ENCODE results near the gene NRSN2. TPM values are rescaled to one million over a fixed set of nuclear protein-coding genes. Genes with fewer than 3 reads are reported as not detected.
"Not testable (repeated sequence)": the region's sequence is repeated elsewhere in the genome, so short reads cannot be mapped to it uniquely, and the experiment has no call there.

NRSN2 gene
- total and polyA plus RNA-seq, 7 donors, result 1.6 to 5.0 (median 3.4) TPM

DNA sequence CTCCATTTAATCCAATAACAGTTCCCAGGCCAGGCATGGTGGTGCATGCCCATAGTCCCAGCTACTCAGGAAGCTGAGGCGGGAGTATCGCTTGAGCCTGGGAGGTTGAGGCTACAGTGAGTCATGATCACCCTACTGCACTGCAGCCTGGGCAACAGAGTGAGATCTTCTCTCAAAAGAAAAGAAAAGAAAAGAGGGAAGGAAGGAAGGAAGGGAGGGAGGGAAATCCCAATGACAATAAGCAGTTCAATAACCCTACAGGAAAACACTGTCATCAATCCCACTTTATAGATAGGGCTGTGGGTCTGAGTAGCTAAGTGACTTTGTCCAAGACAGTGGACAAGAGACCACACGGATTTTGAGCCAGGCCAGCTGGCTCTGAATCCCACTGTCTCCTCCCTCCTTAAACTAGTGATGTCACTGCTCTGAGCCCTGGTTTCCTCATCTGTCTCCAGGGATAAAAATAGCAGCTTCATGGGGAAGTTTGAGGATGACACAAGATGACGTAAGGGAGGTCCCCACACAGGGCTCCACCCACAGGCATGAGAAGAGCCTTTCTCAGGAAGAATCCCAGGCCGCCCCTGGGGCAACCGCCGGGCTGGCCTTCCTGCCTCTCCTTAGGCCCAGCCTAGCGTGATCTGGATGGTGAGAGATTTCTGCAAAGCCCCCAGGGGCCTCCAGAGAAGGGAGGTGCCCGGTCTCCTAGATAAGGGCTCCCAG, 26.4 kb downstream of the NRSN2 start:
- H3K27ac ChIP-seq, result no peak overlapping the region
- WGBS, 3 donors, result 67 to 70% (median 70%) methylated on average over 9 of the region's 9 CpGs

DNA sequence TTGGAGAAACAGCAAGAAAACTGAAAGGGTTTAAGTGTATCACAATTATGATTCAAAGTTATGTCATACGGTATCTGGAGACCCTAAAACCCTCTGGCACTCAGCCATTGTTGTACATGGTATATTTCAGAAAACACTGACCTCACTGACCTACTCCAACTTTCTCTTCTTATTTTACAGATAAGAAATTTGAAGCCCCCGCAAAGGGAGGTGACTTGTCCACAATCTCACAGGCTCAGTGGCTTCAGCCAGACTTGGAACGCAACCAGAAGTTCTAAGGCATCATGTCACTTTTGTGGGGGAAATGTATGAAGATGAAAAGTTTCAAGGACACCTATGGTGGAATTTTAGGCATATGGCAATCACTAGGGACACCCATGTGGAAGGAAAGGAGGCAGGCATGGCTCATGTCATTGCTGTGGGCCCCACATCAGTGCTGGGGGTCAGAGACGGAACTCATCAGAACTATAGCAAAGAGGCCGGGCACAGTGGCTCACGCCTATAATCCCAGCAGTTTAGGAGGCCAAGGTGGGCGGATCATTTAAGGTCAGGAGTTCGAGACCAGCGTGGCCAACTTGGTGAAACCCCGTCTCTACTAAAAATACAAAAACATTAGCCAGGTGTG, 28.5 kb downstream of the NRSN2 start:
- Histone ChIP-seq H3K36me3 (ENCODE audit: insufficient read depth in 1 of 2, low read depth in 1 of 2) (no peaks in the 10 kb centered on the region), H3K4me1 (peaks cover 22% of the 10 kb centered on the region), H3K4me3 (no peak overlapping the region), H3K27me3 (ENCODE audit: insufficient read depth in 3 of 3, low read length in 2 of 3) (peaks cover 0 to 12% (median 0%) of the 10 kb centered on the region in 3 donors), H3K9me3 (no peaks in the 10 kb centered on the region), H3K27ac (no peak overlapping the region)
- TF ChIP-seq, protein P1, sequence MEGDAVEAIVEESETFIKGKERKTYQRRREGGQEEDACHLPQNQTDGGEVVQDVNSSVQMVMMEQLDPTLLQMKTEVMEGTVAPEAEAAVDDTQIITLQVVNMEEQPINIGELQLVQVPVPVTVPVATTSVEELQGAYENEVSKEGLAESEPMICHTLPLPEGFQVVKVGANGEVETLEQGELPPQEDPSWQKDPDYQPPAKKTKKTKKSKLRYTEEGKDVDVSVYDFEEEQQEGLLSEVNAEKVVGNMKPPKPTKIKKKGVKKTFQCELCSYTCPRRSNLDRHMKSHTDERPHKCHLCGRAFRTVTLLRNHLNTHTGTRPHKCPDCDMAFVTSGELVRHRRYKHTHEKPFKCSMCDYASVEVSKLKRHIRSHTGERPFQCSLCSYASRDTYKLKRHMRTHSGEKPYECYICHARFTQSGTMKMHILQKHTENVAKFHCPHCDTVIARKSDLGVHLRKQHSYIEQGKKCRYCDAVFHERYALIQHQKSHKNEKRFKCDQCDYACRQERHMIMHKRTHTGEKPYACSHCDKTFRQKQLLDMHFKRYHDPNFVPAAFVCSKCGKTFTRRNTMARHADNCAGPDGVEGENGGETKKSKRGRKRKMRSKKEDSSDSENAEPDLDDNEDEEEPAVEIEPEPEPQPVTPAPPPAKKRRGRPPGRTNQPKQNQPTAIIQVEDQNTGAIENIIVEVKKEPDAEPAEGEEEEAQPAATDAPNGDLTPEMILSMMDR (IDR thresholded peaks at IDR 0.05), result no peak
- DNase-seq (no peak), ATAC-seq (no peak)
- intact Hi-C loops (cut with DNase I), result no loop called here
- WGBS, 3 donors, result 83 to 88% (median 84%) methylated on average over 10 of the region's 10 CpGs

More for the DNA sequence above, 26.4 kb downstream of the NRSN2 start:
- H3K27me3 ChIP-seq (ENCODE audit: insufficient read depth in 3 of 3, low read length in 2 of 3), result no peaks in the 10 kb centered on the region
- H3K9me3 ChIP-seq, result no peaks in the 10 kb centered on the region
- H3K4me3 ChIP-seq, result no peak overlapping the region
- H3K4me1 ChIP-seq, result peaks cover 22% of the 10 kb centered on the region
- intact Hi-C loops (cut with DNase I), result loop anchor here in 1 of 2 donors (5.0 kb wide), 1 partner anchor 64 kb away; no protein-coding TSS in a partner anchor
- TF ChIP-seq, protein P1 (IDR thresholded peaks at IDR 0.05), result no peak
- DNase-seq, result peak in 1 of 2 donors; percentile 39
- ATAC-seq, result peak in 2 of 4 donors; percentile 24 to 40
- no peaks in the 10 kb centered on the region for H3K36me3 ChIP-seq (ENCODE audit: insufficient read depth in 1 of 2, low read depth in 1 of 2)

DNA sequence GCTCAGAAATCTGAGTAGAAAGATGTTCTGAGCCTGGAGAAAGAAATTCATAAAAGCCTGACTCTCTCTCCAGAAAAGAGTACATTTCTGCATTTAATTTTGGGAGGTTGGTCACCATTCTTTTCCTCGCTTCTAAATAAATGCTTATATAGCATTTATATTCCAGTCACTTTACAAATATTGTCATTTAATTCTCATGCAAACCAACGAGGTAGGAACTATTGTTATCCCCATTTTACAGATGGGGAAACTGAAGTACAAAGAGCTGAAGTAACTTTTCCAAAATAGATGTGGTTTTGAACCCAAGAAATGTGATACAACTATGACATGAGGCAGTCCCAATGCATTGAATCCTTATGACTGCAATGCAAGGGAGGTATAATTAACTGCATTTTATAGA, 29.2 kb downstream of the NRSN2 start:
- DNase-seq, result no peak
- ATAC-seq, result no peak
- no peaks in the 10 kb centered on the region for H3K36me3 ChIP-seq (ENCODE audit: insufficient read depth in 1 of 2, low read depth in 1 of 2)
- no peak overlapping the region for H3K4me3 ChIP-seq
- H3K4me1 ChIP-seq, result peaks cover 18% of the 10 kb centered on the region
- H3K27me3 ChIP-seq (ENCODE audit: insufficient read depth in 3 of 3, low read length in 2 of 3), result peaks cover 0 to 18% (median 0%) of the 10 kb centered on the region in 3 donors
- TF ChIP-seq, protein P1 (IDR thresholded peaks at IDR 0.05), result no peak
- H3K9me3 ChIP-seq, result no peaks in the 10 kb centered on the region
- WGBS, 3 donors, result 15 to 34% (median 23%) methylated on average over 2 of the region's 2 CpGs
- intact Hi-C loops (cut with DNase I), result no loop called here
- no peak overlapping the region for H3K27ac ChIP-seq

DNA sequence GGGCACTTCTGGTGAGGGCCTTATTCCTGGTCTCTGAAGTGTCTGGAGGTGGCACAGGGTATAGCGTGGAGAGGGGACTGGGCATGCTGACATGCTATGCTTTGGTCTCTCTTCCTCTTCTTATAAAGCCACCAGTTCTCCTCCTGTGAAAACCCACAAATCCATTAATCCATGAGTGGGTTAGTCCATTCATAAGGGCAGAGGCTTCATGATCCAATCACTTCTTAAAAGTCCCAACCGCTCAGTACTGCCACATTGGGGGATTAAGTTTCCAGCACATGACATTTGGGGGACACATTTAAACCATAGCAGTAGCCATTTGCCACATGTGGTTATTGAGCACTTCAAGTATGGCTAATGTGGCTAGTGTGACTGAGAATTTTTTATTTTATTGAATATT, 29.8 kb downstream of the NRSN2 start:
- intact Hi-C loops (cut with DNase I), result no loop called here
- no peak for DNase-seq
- H3K27ac ChIP-seq, result no peak overlapping the region
- peaks cover 0 to 24% (median 2%) of the 10 kb centered on the region in 3 donors for H3K27me3 ChIP-seq (ENCODE audit: insufficient read depth in 3 of 3, low read length in 2 of 3)
- H3K9me3 ChIP-seq, result no peaks in the 10 kb centered on the region
- H3K4me1 ChIP-seq, result peaks cover 12% of the 10 kb centered on the region
- TF ChIP-seq, protein P1 (IDR thresholded peaks at IDR 0.05), result no peak
- H3K4me3 ChIP-seq, result no peak overlapping the region
- no peak for ATAC-seq
- H3K36me3 ChIP-seq (ENCODE audit: insufficient read depth in 1 of 2, low read depth in 1 of 2), result no peaks in the 10 kb centered on the region
- 46 to 72% (median 53%) methylated on average over 2 of the region's 2 CpGs for WGBS, 3 donors

DNA sequence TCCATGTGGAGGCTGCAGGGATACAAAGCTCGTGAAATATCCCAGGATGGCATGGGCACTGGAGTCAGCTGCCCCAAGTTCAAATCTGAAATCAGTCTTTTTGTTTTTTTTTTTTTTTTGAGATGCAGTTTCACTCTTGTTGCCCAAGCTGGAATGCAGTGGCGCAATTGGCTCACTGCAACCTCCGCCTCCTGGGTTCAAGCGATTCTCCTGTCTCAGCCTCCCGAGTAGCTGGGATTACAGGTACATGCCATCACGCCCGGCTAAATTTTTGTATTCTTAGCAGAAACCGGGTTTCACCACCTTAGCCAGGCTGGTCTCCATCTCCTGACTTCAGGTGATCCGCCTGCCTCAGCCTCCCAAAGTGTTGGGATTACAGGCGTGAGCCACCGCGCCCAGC, 30.7 kb downstream of the NRSN2 start:
- peaks cover 0 to 24% (median 2%) of the 10 kb centered on the region in 3 donors for H3K27me3 ChIP-seq (ENCODE audit: insufficient read depth in 3 of 3, low read length in 2 of 3)
- H3K4me3 ChIP-seq; H3K4me1 ChIP-seq; H3K9me3 ChIP-seq; intact Hi-C loops (cut with DNase I); H3K27ac ChIP-seq; H3K36me3 ChIP-seq (ENCODE audit: insufficient read depth in 1 of 2, low read depth in 1 of 2); DNase-seq; ATAC-seq: not testable (repeated sequence)
- 85 to 91% (median 90%) methylated on average over 12 of the region's 12 CpGs for WGBS, 3 donors

Data from psoas muscle (tissue), 8 donors.